ENCODE data around the gene BCL2.

GRCh38 chr18:63155910-63156773, 163.4 kb downstream of the BCL2 start:
- TF ChIP-seq, protein P1, sequence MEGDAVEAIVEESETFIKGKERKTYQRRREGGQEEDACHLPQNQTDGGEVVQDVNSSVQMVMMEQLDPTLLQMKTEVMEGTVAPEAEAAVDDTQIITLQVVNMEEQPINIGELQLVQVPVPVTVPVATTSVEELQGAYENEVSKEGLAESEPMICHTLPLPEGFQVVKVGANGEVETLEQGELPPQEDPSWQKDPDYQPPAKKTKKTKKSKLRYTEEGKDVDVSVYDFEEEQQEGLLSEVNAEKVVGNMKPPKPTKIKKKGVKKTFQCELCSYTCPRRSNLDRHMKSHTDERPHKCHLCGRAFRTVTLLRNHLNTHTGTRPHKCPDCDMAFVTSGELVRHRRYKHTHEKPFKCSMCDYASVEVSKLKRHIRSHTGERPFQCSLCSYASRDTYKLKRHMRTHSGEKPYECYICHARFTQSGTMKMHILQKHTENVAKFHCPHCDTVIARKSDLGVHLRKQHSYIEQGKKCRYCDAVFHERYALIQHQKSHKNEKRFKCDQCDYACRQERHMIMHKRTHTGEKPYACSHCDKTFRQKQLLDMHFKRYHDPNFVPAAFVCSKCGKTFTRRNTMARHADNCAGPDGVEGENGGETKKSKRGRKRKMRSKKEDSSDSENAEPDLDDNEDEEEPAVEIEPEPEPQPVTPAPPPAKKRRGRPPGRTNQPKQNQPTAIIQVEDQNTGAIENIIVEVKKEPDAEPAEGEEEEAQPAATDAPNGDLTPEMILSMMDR (IDR thresholded peaks at IDR 0.05), result no peak
- TF ChIP-seq ZFX (IDR thresholded peaks at IDR 0.05; ENCODE audit: borderline replicate concordance), result no peak
